MV-4-11 (cell line): Measurements from ENCODE around the gene GDPGP1.
A peak's percentile ranks its signal among the peaks of the same experiment; 100 is the strongest.

Experiments
- DNase-seq: peaks from one replicate; lab custom pipeline; 2025; lab: John Stamatoyannopoulos, UW

The GDPGP1 gene

DNA sequence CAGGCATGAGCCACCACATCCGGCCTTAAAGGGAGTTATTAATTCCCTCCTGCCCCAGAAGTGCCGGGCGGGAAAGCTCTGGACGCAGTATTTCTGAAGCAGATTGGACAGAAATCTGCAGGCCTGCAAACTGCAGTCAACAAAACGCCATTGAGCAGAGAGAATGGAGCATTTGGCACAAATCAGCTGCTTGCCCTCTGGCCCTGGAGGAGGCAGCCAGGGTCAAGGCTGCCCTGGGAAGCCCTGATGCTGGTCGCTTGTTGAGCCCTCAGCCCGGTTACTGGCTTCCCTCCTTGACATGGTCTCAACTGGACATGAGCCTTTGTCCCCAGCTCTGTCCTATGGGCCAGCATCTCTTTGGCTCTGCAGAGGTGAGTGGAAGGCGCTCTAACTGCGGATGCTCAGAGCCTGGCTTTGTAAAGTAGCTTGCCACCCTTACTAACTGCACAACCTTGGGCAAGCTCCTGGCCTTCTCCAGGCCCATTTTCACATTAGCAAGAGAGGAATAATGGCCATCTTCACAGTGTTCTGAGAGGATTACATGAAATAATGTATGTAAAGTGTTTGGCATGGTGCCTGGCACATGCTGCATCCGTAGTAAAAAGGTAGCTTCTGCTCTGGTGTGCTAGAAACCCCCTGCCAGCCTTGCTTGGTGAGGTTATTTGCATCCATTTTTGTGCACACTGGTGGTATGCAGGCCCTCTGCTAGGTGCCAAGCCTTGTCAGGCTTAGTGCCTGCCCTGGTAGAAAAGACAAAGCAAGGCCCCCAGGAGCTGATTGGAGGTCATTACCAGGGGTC lies 28.8 kb upstream of the GDPGP1 start:
- DNase-seq: no peak

DNA sequence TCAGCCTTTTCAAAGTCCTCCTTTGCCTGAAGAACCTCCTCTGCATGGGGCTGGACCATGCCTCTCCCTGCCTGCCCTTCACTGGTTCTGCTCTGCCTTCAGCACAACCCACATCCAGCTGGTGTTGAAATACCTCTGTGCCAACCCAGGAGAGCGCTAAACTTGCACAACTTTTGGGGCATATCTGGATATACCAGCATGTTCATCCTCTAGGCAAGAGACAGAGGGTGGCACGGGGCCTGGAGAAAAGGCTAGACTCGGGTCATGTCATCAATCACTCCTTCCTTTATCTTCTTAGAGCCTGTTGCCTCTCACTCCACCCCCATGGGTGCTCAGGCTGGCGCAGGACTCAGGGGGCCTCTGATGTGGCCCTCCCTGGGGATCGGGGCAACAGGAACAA lies 28.1 kb upstream of the GDPGP1 start:
- peak; percentile 70 for DNase-seq

DNA sequence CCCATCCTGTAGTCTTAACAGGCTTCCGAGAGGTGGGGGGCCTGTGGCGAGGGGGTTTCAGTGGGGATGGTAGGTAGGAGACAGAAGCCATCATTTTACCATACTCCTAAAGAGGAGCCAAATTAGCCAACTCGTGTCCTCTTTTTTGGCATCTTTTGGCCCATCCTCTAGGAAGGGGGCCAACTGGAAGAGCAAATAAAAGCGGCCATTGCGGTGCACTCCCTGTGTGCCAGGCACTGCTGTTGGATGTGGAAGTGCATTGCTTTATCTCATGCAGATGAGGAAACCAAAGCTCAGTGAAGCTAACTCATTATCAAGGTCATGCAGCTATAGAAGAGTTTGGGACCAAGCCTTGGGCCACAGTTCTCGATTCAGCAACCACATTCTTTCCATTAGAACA lies 26.8 kb upstream of the GDPGP1 start:
- DNase-seq: no peak

DNA sequence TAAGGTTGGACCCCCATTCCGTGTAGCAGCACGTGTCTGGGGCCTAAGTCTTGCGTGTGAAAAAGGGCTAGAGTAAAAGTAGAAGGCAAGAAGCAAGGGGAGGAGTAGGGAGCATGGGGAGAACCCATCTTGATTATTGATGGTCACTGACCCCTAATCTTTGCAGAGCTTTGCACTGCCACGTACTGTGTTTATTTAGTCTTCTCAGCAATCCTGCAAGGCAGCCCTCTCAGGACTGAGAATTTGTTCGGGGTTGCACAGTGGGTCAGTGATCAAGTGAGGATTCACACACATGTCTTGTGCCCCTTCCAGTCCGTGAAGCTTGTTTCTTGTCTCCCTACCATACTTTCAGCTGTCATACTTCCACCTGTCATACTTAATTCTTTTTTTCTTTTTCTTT lies 25.7 kb upstream of the GDPGP1 start:
- no peak for DNase-seq

DNA sequence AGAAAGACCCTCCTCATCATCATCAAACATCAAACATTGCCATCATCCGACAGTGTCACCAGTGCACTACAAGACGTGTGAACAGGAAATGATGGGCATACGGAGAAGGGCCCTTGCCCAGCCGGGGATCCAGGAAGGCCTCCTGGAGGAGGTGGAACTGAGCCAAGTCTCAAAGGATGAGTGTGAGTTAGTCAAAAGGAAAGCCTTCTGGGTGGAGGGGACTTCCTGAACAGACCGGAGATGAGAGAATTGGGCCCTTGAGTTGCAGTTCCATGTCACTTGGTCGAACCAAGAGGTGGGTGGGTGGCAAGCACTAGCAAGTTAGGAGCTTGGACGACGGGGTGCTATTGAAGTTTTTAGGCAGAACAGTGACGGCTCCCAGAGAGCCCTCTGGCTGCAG lies 24.4 kb upstream of the GDPGP1 start:
- no peak for DNase-seq

DNA sequence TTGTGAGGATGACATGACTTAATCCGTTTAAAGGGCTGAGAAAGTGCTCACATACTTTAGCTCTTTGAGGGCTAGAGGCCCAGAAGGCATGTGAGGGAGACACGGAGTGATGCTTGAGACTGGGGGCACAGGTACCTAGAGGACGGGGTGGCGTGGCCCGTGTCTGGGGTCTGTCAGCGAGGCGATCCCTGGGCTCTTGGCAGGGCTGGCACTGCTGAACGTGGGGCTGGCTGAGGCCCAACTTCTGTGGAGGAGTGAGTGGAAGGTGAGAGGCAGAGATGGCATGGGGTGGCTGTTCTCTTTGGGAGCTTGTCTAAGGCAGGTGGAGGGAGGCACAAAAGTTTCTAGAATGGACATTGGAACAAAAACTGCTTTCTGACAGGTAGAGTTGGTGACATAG lies 23.4 kb upstream of the GDPGP1 start:
- no peak for DNase-seq

DNA sequence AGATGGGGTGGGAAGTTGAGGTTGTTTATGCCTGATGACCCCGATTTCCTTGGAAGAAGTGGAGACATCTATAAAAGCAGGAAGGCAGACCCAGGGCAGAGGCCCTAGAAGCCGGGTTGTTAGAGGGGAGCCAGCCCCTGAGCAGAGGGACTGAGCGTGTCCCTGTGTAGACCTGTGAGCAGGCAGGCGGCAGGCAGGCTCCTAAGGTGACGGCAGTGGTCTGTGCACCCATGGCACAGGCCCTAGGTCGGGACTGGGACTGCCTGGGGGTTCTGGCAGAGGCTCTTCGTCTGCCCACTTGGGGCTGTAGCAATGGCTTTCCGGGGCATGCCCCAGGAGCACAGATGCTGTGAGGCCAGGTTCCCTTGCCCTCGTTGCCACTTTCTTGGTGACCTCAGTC lies 23.0 kb upstream of the GDPGP1 start:
- DNase-seq: no peak

DNA sequence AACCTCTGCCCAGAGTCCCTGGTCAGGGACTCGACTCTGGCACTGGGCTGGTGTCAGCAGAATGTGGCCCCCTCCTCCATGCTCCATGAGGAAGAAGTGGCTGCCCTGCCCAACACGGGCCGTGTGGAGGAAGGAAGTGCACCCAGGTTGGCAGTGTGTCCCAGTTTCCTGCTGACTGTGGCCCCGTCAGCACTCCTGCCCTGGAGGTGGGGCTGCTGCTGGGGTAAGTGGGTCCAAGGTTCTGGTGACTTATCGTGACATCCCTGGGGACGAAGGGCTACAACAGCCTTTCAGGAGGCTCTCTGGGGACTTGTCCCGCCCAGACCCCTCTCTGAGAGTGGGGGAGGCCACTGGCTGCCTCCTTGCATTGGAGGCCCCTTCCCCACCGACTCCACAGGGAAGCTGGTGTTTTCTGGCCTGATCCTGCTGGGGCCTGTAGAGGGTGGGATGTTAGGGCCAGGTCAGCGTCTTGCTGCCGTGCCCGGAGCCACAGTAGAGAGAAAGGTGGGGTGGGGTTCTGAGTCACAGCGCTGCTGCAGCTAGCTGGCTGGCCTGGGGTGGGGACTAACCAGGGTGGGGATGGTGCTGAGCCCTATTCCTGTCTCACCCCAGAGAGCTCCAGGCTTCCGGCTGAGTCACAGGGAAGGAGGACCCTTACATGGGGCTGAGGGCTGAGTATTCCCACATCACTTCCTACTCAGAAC lies 22.4 kb upstream of the GDPGP1 start:
- DNase-seq: no peak

DNA sequence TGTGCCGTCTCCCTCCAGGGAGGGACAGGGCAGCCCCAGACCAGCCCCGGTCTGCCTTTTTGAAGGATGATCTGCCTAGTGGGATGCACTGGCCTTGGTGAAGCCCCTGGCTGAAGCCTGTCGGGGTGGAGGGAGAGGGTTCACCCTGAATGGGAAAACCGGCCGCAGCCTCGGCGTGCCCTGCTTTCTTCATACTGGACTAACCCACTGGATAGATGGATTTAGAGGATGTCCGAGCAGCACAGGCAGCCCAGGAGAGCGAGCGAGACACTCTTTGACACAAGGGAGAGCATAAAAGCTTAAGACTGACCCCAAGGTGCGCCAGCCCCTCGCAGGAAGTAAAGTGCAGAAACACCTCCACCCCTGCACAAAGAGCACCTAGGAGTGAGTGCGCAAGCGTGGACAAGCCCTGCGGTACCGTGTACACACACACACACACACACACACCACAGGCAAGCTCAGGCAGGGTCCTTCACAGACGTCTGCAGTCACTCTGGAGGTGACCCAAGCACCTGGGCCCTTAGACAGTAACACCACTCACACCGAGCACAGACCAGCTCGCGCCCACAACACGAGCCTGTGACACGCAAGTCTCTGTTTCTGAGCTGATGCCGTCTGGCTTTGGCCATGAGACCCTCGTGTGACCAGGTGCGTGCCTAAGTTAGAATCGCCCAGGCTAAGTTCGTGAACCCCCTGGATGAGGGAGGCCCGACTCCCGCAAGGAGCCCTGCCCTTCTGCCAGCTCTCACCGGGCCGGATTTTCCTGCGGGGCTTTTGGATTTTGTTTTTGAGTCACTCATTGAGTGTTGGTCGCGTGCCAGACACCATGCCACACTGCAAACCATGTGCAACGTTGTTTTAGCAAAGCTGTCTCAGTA lies 21.5 kb upstream of the GDPGP1 start:
- DNase-seq: no peak

DNA sequence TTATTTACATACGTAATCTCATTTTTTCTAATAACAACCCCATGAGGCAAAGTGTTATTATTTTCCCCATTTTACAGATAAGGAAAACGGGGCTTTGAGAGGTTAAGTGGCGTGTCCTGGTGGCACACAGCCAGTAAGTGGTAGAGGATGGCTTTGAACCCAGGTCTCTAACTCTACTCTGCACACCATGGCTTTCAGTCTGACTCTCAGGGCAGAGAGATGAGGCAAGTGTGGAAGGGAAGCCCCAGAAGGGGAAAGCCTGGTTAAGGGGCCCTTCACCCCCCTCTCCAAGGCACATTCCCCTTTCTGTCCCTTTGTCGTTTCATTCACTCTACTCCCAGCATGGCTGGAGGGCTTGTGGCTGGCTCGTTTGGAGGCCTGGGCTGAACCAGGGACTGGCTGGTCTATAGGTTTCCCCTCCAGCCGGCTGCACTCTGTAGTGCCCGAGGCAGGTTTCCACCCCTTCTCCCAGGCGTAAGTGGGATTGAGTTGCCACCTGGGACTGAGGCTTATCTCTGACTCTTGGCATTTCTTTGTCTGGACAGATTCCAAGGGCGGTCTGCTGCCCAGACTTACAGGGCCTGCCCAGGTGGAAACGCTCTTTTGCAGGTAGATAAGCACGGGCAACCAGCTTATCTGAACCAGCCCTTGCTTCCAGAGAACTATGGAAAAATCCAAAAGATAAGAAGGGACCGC lies 20.7 kb upstream of the GDPGP1 start:
- DNase-seq: no peak

DNA sequence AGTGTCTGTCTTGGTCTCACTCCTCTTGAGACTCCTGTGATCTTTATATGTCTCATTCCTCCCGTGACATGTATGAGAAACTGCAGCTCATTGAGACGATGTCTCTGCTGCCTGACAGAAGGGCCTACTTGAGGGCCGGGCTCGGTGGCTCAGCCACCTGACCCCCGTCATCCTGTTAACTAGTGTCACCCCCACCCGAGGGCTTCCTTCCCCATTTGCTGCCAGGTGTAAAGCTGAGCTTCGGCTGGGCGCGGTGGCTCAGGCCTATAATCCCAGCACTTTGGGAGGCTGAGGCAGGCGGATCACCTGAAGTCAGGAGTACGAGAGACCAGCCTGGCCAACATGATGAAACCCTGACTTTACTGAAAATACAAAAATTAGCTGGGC lies 20.2 kb upstream of the GDPGP1 start:
- no peak for DNase-seq

DNA sequence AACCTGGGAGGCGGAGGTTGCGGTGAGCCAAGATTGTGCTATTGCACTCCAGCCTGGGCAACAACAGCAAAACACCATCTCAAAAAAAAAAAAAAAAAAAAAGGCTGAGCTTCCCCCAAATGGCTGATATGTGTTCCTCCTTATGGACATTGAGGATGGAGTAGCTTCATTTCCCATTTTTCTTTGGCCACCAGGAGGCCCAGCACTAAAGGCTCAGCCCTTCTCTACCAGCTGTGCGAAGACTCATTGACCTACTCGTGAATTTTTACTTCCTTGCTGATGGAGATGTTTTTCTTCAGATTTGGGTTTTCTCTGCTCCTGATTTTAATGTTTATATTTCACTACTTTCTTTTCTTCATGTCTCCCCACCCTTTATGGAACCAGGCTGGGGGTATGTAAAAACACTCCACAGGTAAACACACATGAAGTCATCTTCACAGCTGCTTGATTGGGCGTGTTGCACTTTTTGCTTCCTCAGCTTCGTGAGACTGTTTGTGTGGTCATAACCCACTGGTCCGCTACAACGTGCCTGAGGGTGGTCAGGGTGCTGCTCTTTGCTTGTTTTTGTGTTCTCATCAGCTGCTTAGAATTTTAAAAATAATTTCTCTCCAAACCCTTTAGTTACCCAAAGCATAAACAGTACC lies 19.3 kb upstream of the GDPGP1 start:
- DNase-seq: peak; percentile 58

DNA sequence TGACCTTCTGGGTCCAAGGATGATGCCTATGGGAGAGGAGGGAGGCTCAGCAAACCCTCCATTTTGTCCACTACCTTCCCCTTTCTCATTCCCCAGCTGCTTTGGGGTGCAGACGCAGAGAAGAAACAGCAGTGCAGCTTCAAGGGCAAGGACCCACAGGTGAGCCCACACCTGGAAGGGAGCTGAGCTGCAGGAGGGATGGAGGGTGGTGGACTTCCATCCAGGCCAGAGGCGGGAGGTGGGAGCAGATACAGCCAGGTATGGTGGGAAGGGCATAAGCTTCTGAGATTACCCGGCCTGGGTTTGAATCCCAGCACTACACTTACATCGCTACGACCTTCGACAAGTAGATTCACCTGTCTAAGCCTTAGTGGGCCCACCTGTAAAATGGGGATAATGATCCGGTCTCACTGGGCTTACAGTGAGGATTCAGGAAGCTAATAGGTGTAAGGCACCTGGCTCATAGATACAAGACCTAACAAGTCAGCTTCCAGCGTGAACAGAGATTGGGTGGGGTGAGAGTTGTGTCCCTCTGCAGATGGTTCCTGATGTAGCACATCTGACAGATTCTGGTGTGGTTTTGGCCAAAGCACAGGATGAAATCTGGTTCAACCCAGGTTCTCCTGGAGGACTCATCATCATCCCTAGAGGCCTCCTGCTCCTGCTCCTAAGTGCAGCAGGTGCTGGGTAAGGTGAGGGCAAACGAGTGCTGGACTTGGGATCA lies 16.2 kb upstream of the GDPGP1 start:
- DNase-seq: no peak

DNA sequence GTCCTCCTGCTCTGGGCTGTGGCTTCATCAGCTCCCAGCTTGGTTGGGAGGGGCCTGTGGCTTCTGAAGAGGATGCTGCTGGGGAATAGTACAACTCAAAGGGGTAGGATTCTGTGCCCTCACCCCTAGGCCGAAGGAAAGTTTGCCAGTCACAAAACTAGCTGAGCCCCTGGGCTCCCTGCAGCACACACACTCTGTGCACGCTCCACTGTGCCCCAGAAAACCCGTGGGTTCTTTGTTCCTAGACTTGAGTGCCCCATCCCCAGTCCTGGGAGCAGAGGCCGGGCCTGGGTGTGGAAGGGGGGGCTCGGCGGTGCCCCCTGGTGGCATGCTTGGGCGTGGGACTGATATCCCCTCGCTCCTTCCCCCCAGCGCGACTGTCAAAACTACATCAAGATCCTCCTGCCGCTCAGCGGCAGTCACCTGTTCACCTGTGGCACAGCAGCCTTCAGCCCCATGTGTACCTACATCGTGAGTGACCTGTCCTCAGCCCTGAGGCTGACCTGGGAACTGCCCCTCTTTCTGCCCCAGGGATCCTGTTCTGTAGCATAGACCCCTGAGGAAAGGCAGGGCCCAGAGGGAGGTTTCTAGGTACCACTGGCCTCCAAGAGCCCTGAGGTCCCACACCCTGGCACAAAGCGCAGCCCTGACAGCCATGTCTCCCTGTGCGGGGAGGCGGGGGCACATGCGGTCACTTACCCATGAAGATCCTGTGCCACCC lies 14.4 kb upstream of the GDPGP1 start:
- DNase-seq: peak; percentile 25

DNA sequence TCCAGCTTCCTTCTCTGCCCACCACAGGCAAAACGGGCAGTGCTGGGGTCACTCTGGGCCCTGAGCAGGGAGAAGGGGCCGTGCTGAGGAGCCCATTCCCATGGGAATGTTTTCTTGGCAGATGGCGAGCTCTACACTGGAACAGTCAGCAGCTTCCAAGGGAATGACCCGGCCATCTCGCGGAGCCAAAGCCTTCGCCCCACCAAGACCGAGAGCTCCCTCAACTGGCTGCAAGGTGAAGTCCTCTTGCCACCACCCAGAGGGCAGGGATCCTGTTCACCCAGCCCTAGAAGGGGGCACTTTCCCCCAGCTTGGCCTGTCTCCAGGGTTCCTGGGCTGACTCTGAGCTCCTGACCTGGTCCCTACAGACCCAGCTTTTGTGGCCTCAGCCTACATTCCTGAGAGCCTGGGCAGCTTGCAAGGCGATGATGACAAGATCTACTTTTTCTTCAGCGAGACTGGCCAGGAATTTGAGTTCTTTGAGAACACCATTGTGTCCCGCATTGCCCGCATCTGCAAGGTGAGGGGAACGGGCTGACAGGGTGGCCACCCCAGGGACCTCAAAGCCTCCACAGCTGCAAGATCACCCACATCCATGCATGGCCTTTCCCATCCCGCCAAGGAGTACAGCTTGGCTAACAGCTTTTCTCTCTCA lies 12.6 kb upstream of the GDPGP1 start:
- DNase-seq: peak; percentile 44

DNA sequence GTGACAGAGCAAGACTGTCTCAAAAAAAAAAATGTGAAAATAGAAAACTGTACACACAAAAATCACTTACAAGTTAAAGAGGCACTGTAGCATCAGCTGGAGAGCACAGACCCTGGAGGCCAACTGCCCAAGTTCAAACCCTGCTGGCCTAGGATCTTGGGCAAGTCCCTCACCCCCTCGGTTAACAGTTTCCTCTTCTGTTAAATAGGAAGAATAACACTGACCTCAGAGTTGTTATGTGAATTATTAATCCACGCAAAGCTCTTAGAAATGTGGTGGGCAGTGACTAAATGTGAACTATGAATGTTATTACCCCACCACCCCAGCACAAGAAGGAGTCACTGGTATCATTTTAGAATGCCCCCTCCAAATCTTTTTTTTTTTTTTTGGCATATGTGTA lies 11.5 kb upstream of the GDPGP1 start:
- no peak for DNase-seq

DNA sequence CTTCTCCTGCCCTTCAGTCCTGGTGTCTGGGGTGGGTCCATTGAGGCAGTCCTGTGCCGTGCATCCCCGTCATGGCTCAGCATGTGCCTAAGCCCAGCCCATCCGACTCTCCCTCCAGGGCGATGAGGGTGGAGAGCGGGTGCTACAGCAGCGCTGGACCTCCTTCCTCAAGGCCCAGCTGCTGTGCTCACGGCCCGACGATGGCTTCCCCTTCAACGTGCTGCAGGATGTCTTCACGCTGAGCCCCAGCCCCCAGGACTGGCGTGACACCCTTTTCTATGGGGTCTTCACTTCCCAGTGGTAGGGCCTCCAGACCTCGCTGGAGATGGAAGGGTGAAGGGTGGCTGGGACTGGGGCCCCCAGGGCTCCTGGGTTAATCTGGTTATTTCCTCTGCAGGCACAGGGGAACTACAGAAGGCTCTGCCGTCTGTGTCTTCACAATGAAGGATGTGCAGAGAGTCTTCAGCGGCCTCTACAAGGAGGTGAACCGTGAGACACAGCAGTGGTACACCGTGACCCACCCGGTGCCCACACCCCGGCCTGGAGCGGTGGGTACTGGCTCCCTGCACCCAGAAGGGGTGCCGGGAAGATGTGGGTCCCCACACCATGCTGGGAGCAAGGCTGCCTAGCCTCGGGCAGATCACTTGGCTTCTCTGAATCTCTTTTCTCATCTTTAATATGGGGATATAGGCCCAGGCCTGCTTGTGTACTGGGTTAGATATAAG lies 10.4 kb upstream of the GDPGP1 start:
- DNase-seq: no peak

DNA sequence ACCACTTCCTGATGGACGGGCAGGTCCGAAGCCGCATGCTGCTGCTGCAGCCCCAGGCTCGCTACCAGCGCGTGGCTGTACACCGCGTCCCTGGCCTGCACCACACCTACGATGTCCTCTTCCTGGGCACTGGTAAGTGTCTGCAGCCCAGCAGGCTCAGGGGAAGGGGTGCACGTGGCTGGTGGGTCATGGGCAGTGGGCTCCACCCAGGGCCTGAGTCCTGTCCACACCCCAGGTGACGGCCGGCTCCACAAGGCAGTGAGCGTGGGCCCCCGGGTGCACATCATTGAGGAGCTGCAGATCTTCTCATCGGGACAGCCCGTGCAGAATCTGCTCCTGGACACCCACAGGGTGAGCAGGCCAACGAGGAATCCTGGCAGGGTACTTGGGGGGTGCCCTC lies 9.0 kb upstream of the GDPGP1 start:
- DNase-seq: no peak
